ENCODE results near the gene NAALADL2.

The NAALADL2 gene

GRCh38 chr3:175702956-175703355, 843.8 kb downstream of the NAALADL2 start:
- Histone ChIP-seq H3K9me3 (no peaks in the 10 kb centered on the region), H3K4me1 (peaks cover 0 to 19% (median 0%) of the 10 kb centered on the region in 4 donors), H3K27ac (no peak overlapping the region), H3K4me3 (no peak overlapping the region), H3K27me3 (no peaks in the 10 kb centered on the region), H3K36me3 (no peaks in the 10 kb centered on the region)
- no peak for DNase-seq
- intact Hi-C loops (cut with DNase I; ENCODE audit: low total_unique reads), result no loop called here
- no peak for TF ChIP-seq CTCF (IDR thresholded peaks at IDR 0.05)

GRCh38 chr3:175704366-175705055, 845.4 kb downstream of the NAALADL2 start:
- no peak for TF ChIP-seq CTCF (IDR thresholded peaks at IDR 0.05)
- no peak overlapping the region for H3K27ac ChIP-seq
- DNase-seq, result no peak
- intact Hi-C loops (cut with DNase I; ENCODE audit: low total_unique reads), result no loop called here
- H3K4me3 ChIP-seq, result no peak overlapping the region
- H3K27me3 ChIP-seq, result no peaks in the 10 kb centered on the region
- H3K9me3 ChIP-seq, result no peaks in the 10 kb centered on the region
- peaks cover 0 to 19% (median 0%) of the 10 kb centered on the region in 4 donors for H3K4me1 ChIP-seq
- no peaks in the 10 kb centered on the region for H3K36me3 ChIP-seq

GRCh38 chr3:175713268-175713667, 854.1 kb downstream of the NAALADL2 start:
- no peak for TF ChIP-seq CTCF (IDR thresholded peaks at IDR 0.05)
- peaks cover 0 to 6% (median 2%) of the 10 kb centered on the region in 4 donors for H3K4me1 ChIP-seq

GRCh38 chr3:175716446-175716845, 857.3 kb downstream of the NAALADL2 start:
- no peak for TF ChIP-seq CTCF (IDR thresholded peaks at IDR 0.05)
- Histone ChIP-seq H3K4me3 (no peak overlapping the region), H3K9me3 (no peaks in the 10 kb centered on the region), H3K4me1 (peaks cover 0 to 6% (median 2%) of the 10 kb centered on the region in 4 donors), H3K27ac (no peak overlapping the region), H3K36me3 (no peaks in the 10 kb centered on the region), H3K27me3 (no peaks in the 10 kb centered on the region)
- intact Hi-C loops (cut with DNase I; ENCODE audit: low total_unique reads), result no loop called here
- no peak for DNase-seq

More at GRCh38 chr3:175713268-175713667, 854.1 kb downstream of the NAALADL2 start:
- no peaks in the 10 kb centered on the region for H3K9me3 ChIP-seq
- H3K27me3 ChIP-seq, result no peaks in the 10 kb centered on the region
- no peak overlapping the region for H3K27ac ChIP-seq
- intact Hi-C loops (cut with DNase I; ENCODE audit: low total_unique reads), result no loop called here
- DNase-seq, result no peak
- no peak overlapping the region for H3K4me3 ChIP-seq
- no peaks in the 10 kb centered on the region for H3K36me3 ChIP-seq

GRCh38 chr3:175726228-175726627, 867.1 kb downstream of the NAALADL2 start:
- no peak for DNase-seq
- no peak overlapping the region for H3K27ac ChIP-seq
- no peaks in the 10 kb centered on the region for H3K27me3 ChIP-seq
- H3K9me3 ChIP-seq, result no peaks in the 10 kb centered on the region
- intact Hi-C loops (cut with DNase I; ENCODE audit: low total_unique reads), result no loop called here
- no peaks in the 10 kb centered on the region for H3K36me3 ChIP-seq
- no peak overlapping the region for H3K4me3 ChIP-seq
- no peaks in the 10 kb centered on the region for H3K4me1 ChIP-seq
- TF ChIP-seq CTCF (IDR thresholded peaks at IDR 0.05), result no peak

Data from tibial artery (tissue), 4 donors.